ENCODE results near the gene NDUFC2. TPM values are rescaled to one million over a fixed set of nuclear protein-coding genes. Genes with fewer than 3 reads are reported as not detected.
"Not testable (repeated sequence)": the region's sequence is repeated elsewhere in the genome, so short reads cannot be mapped to it uniquely, and the experiment has no call there.

Gene NDUFC2
- total and polyA plus RNA-seq, 3 experiments from 2014 or later, result 189 to 220 (median 202) TPM

- Histone ChIP-seq H3K4me1 (ENCODE audit: insufficient read depth, low read length) (peaks cover 13% of the 10 kb centered on the region), H3K27me3 (ENCODE audit: insufficient read depth, low read length, poor library complexity, severe bottlenecking) (no peaks in the 10 kb centered on the region), H3K4me3 (ENCODE audit: low read length) (no peak overlapping the region), H3K27ac (ENCODE audit: low read depth, low read length) (no peak overlapping the region), H3K9me3 (ENCODE audit: low read length) (no peaks in the 10 kb centered on the region), H3K36me3 (ENCODE audit: insufficient read depth, low read length) (no peaks in the 10 kb centered on the region)
- ChIA-PET POLR2A (no interaction called here), CTCF (no interaction called here)
- no peak for DNase-seq
- Mint-ChIP-seq H3K4me1 (peaks cover 17 to 23% (median 22%) of the 10 kb centered on the region in 3 donors), H3K4me3 (no peak overlapping the region), H3K9me3 (no peaks in the 10 kb centered on the region), H3K27ac (peak overlapping the region in 1 of 8 donors; percentile 65), H3K27me3 (no peaks in the 10 kb centered on the region), H3K36me3 (no peaks in the 10 kb centered on the region)
Measured at GRCh38 chr11:78041843-78042440, 37.7 kb downstream of the NDUFC2 start.

GRCh38 chr11:78041380-78041719 is 38.3 kb downstream of the NDUFC2 start:
- H3K4me1 ChIP-seq (ENCODE audit: insufficient read depth, low read length), result peaks cover 13% of the 10 kb centered on the region
- DNase-seq; H3K4me3 ChIP-seq (ENCODE audit: low read length); H3K27me3 Mint-ChIP-seq; H3K9me3 ChIP-seq (ENCODE audit: low read length); POLR2A ChIA-PET; H3K27me3 ChIP-seq (ENCODE audit: insufficient read depth, low read length, poor library complexity, severe bottlenecking); H3K36me3 Mint-ChIP-seq; H3K27ac ChIP-seq (ENCODE audit: low read depth, low read length); H3K36me3 ChIP-seq (ENCODE audit: insufficient read depth, low read length); H3K4me3 Mint-ChIP-seq; H3K9me3 Mint-ChIP-seq: not testable (repeated sequence)
- peak overlapping the region in 3 of 8 donors; percentile 43 to 65 (median 56) for H3K27ac Mint-ChIP-seq
- CTCF ChIA-PET, result interaction anchor here (0.6 kb wide), 1 partner anchor 12 kb away, joined by 3 read pairs; no protein-coding TSS in a partner anchor
- peaks cover 17 to 21% (median 20%) of the 10 kb centered on the region in 3 donors for H3K4me1 Mint-ChIP-seq

GRCh38 chr11:78040691-78041379 is 38.8 kb downstream of the NDUFC2 start:
- Histone ChIP-seq H3K9me3 (ENCODE audit: low read length) (no peaks in the 10 kb centered on the region), H3K36me3 (ENCODE audit: insufficient read depth, low read length) (no peaks in the 10 kb centered on the region), H3K27ac (ENCODE audit: low read depth, low read length) (no peak overlapping the region), H3K4me3 (ENCODE audit: low read length) (no peak overlapping the region), H3K27me3 (ENCODE audit: insufficient read depth, low read length, poor library complexity, severe bottlenecking) (no peaks in the 10 kb centered on the region), H3K4me1 (ENCODE audit: insufficient read depth, low read length) (peaks cover 10% of the 10 kb centered on the region)
- H3K4me3 Mint-ChIP-seq, result peak overlapping the region in 1 of 7 donors; percentile 45
- peak overlapping the region in 3 of 8 donors; percentile 23 to 65 (median 43) for H3K27ac Mint-ChIP-seq
- no peaks in the 10 kb centered on the region for H3K9me3 Mint-ChIP-seq
- peaks cover 15 to 16% (median 15%) of the 10 kb centered on the region in 3 donors for H3K4me1 Mint-ChIP-seq
- DNase-seq, result no peak
- no peaks in the 10 kb centered on the region for H3K27me3 Mint-ChIP-seq
- POLR2A ChIA-PET, result no interaction called here
- no peaks in the 10 kb centered on the region for H3K36me3 Mint-ChIP-seq
- CTCF ChIA-PET, result interaction anchor here (0.6 kb wide), 1 partner anchor 12 kb away, joined by 3 read pairs; no protein-coding TSS in a partner anchor

DNA sequence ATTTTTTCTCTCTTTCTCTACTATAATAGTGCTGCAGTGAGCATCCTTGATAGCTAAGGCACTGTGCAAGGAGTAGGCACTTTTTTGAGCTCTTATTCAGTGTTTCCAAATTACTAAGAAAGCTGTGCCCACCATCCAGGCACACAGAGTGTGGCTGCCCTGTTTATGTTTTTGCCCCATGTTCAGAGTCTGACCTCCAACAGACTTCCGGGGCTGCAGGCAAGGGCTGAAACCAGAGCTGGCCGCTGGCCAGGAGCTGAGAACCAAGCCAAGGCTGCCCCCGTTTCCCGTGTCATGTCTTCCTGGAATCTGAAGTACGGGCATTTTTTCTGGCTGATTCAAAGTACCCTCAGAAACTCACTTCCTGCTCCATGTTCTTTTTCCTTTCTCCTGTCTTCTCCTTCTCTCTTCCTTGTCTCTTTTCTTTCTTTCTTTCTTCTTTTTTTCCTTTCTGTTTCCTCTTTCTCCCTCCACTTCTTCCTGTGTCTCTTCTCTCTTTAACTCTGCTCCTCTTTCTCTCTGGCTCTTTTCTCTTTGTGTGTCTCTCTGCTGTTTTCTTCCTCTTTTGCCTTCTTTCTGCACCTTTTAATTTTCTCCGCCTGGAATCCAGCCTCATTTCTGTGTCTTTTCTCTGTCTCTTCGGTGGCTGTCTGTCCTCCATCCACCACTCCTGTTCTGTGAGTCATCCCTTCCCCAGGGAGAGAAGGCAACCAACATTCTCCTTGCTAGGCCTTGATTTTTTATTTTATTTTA is 39.6 kb downstream of the NDUFC2 start:
- Mint-ChIP-seq H3K9me3 (no peaks in the 10 kb centered on the region), H3K27me3 (no peaks in the 10 kb centered on the region), H3K4me1 (peaks cover 11 to 12% (median 12%) of the 10 kb centered on the region in 3 donors), H3K27ac (peak overlapping the region; percentile 38 to 92 (median 79)), H3K36me3 (no peaks in the 10 kb centered on the region), H3K4me3 (peak overlapping the region in 6 of 7 donors; percentile 33 to 74 (median 61))
- Histone ChIP-seq H3K27ac (ENCODE audit: low read depth, low read length) (peak overlapping the region; percentile 35), H3K4me1 (ENCODE audit: insufficient read depth, low read length) (peaks cover 8% of the 10 kb centered on the region), H3K27me3 (ENCODE audit: insufficient read depth, low read length, poor library complexity, severe bottlenecking) (no peaks in the 10 kb centered on the region), H3K36me3 (ENCODE audit: insufficient read depth, low read length) (no peaks in the 10 kb centered on the region), H3K9me3 (ENCODE audit: low read length) (no peaks in the 10 kb centered on the region), H3K4me3 (ENCODE audit: low read length) (no peak overlapping the region)
- CTCF ChIA-PET, result no interaction called here
- POLR2A ChIA-PET, result interaction anchor here (0.9 kb wide), 1 partner anchor 45 kb away, joined by 6 read pairs; the partner anchor contains the start of gene INTS4
- DNase-seq, result no peak

GRCh38 chr11:78039391-78039918 is 40.2 kb downstream of the NDUFC2 start:
- Histone ChIP-seq H3K4me1 (ENCODE audit: insufficient read depth, low read length) (peaks cover 8% of the 10 kb centered on the region), H3K36me3 (ENCODE audit: insufficient read depth, low read length) (no peaks in the 10 kb centered on the region), H3K27me3 (ENCODE audit: insufficient read depth, low read length, poor library complexity, severe bottlenecking) (no peaks in the 10 kb centered on the region), H3K4me3 (ENCODE audit: low read length) (no peak overlapping the region), H3K27ac (ENCODE audit: low read depth, low read length) (peak overlapping the region; percentile 35), H3K9me3 (ENCODE audit: low read length) (no peaks in the 10 kb centered on the region)
- DNase-seq, result no peak
- Mint-ChIP-seq H3K27me3 (no peaks in the 10 kb centered on the region), H3K4me1 (peaks cover 11 to 12% (median 12%) of the 10 kb centered on the region in 3 donors), H3K36me3 (no peaks in the 10 kb centered on the region), H3K27ac (peak overlapping the region in 6 of 8 donors; percentile 5 to 84 (median 70)), H3K4me3 (peak overlapping the region in 3 of 7 donors; percentile 53 to 73 (median 55)), H3K9me3 (no peaks in the 10 kb centered on the region)
- ChIA-PET CTCF (no interaction called here), POLR2A (interaction anchor here (0.9 kb wide), 1 partner anchor 45 kb away, joined by 6 read pairs; the partner anchor contains the start of gene INTS4)

- no peaks in the 10 kb centered on the region for H3K9me3 ChIP-seq (ENCODE audit: low read length)
- H3K4me3 Mint-ChIP-seq, result no peak overlapping the region
- H3K36me3 ChIP-seq (ENCODE audit: insufficient read depth, low read length), result no peaks in the 10 kb centered on the region
- ChIA-PET CTCF (no interaction called here), POLR2A (no interaction called here)
- H3K36me3 Mint-ChIP-seq, result no peaks in the 10 kb centered on the region
- H3K27ac ChIP-seq (ENCODE audit: low read depth, low read length), result no peak overlapping the region
- H3K4me1 Mint-ChIP-seq, result peaks cover 11 to 12% (median 12%) of the 10 kb centered on the region in 3 donors
- H3K27me3 ChIP-seq (ENCODE audit: insufficient read depth, low read length, poor library complexity, severe bottlenecking), result no peaks in the 10 kb centered on the region
- no peaks in the 10 kb centered on the region for H3K27me3 Mint-ChIP-seq
- no peak overlapping the region for H3K4me3 ChIP-seq (ENCODE audit: low read length)
- DNase-seq, result no peak
- peaks cover 8% of the 10 kb centered on the region for H3K4me1 ChIP-seq (ENCODE audit: insufficient read depth, low read length)
- peak overlapping the region in 1 of 8 donors; percentile 45 for H3K27ac Mint-ChIP-seq
- H3K9me3 Mint-ChIP-seq, result no peaks in the 10 kb centered on the region
Measured at GRCh38 chr11:78038697-78039313, 40.9 kb downstream of the NDUFC2 start.

DNA sequence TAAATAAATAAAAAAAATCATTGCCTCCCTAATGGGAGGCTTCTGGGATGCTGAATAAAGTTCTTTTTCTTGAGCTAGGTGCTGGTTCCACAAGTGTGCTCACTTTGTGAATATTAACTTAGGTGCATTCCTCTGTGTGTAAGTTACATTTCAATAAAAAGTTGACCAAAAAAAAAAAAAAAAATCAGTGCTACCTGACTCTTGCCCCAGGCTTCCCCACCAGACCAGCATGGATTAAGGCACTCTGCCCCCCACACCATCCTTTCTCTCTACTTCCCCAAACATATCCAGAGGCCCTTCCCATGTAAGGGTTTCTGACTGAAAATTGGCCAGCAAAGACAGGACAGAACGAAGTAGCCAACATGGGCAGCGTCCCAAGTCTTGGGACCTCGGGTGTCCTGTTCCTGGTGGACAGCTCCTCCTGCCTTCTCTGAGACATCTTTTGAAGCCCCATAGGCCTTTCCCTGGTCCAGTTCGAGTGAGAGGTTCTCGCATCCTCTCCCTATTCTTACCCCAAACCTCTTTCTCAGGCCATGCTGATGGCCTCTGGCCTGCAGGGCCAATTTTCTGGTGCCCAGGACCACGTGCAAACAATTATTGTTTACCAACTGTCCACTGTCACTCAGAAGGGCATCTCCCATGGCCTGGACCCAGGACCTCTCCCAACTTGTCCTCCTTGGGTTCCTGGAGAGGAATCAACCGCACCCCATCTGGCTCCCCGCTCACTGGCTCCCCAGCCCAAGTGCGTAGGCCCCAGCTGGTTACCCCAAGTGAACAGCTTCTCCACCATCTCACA is 41.6 kb downstream of the NDUFC2 start:
- Histone ChIP-seq H3K4me3 (ENCODE audit: low read length) (no peak overlapping the region), H3K27ac (ENCODE audit: low read depth, low read length) (no peak overlapping the region), H3K36me3 (ENCODE audit: insufficient read depth, low read length) (no peaks in the 10 kb centered on the region), H3K4me1 (ENCODE audit: insufficient read depth, low read length) (peaks cover 8% of the 10 kb centered on the region), H3K9me3 (ENCODE audit: low read length) (no peaks in the 10 kb centered on the region), H3K27me3 (ENCODE audit: insufficient read depth, low read length, poor library complexity, severe bottlenecking) (no peaks in the 10 kb centered on the region)
- no peaks in the 10 kb centered on the region for H3K9me3 Mint-ChIP-seq
- H3K4me1 Mint-ChIP-seq, result peaks cover 11 to 12% (median 12%) of the 10 kb centered on the region in 3 donors
- no peak overlapping the region for H3K4me3 Mint-ChIP-seq
- ChIA-PET POLR2A (no interaction called here), CTCF (interaction anchor here (1.1 kb wide), 1 partner anchor 10 kb away, joined by 3 read pairs; no protein-coding TSS in a partner anchor)
- DNase-seq, result no peak
- H3K27me3 Mint-ChIP-seq, result no peaks in the 10 kb centered on the region
- no peaks in the 10 kb centered on the region for H3K36me3 Mint-ChIP-seq
- peak overlapping the region in 2 of 8 donors; percentile 3 to 10 for H3K27ac Mint-ChIP-seq

Measured in CD8-positive, alpha-beta memory T cell (primary cell).